ENCODE measurements around the gene OMA1. TPM values are rescaled to one million over a fixed set of nuclear protein-coding genes. Genes with fewer than 3 reads are reported as not detected.

OMA1 gene
- total and polyA plus RNA-seq, 10 of the 15 experiments (the other 5 are each of a cell fraction or from before 2014, with no cell fraction given), result 23.6 to 67.1 (median 47.1) TPM

- in situ Hi-C loops (cut with MboI), result no loop called here
- Histone ChIP-seq H3K4me3 (peak overlapping the region; percentile 45; the same call in 1 of the 2 replicates), H3K9ac (ENCODE audit: control insufficient read depth, insufficient read depth, low read length) (0 out of 2 replicates have a peak overlapping the region, but pooled peaks have one; percentile 18), H3K79me2 (ENCODE audit: control insufficient read depth, insufficient read depth, low read length) (no peaks in the 10 kb centered on the region), H3K4me1 (ENCODE audit: control insufficient read depth, insufficient read depth, low read length) (peaks cover 37% of the 10 kb centered on the region), H3K4me2 (ENCODE audit: control insufficient read depth, insufficient read depth) (peak overlapping the region; percentile 83), H2AFZ (ENCODE audit: control insufficient read depth, low read depth, low read length) (peak overlapping the region; percentile 9; the same call in 1 of the 2 replicates), H3K36me3 (ENCODE audit: control insufficient read depth in 2 of 2, insufficient read depth in 2 of 2, low read length in 1 of 2) (no peaks in the 10 kb centered on the region), H3K9me3 (replicated peaks; ENCODE audit: control insufficient read depth, insufficient read depth, low read length) (peaks cover 7% of the 10 kb centered on the region; the same call in 1 of the 3 replicates), H3K27ac (ENCODE audit: control insufficient read depth, insufficient read depth) (peak overlapping the region; percentile 69), H3K27me3 (replicated peaks in 1 of 2; ENCODE audit: control insufficient read depth in 2 of 2, insufficient read depth in 2 of 2, low read length in 1 of 2) (no peaks in the 10 kb centered on the region), H4K20me1 (ENCODE audit: control insufficient read depth, insufficient read depth) (no peaks in the 10 kb centered on the region)
- ChIA-PET CTCF (interaction anchor here (1.5 to 1.7 kb wide), 2 partner anchors 32 to 61 kb away, joined by 3 read pairs; no protein-coding TSS in a partner anchor), SMC1A (ENCODE audit: uncharacterized antibody, unreplicated experiment) (interaction anchor here (0.8 to 2.3 kb wide), 5 partner anchors 10 to 75 kb away, joined by 3 to 9 read pairs (median 4); no protein-coding TSS in a partner anchor), RAD21 (ENCODE audit: unreplicated experiment) (no interaction called here), POLR2A (no interaction called here)
- intact Hi-C loops (cut with micrococcal nuclease; ENCODE audit: unreplicated experiment), result loop anchor here (1.0 kb wide), 1 partner anchor 31 kb away; the partner anchor contains the start of gene OMA1
- TF ChIP-seq SPI1 (IDR thresholded peaks at IDR 0.05; ENCODE audit: borderline replicate concordance, insufficient read depth, low read depth, low read length) (0 out of 2 replicates have a peak, but pooled peaks have one; percentile 5), RCOR1 (conservative IDR thresholded peaks at IDR 0.05; ENCODE audit: low read depth, low read length) (no peak)
- ATAC-seq, result no peak; the same call in 2 of the 3 replicates
- FAIRE-seq, result no peak
- DNase-seq (ENCODE audit: low read depth, low spot score), result no peak
- TSS peak; percentile 84 for BruUV-seq (replicated peaks)
- 24% methylated on average over 3 of the region's 3 CpGs for WGBS (ENCODE audit: insufficient coverage, insufficient replicate concordance, low lambda C conversion rate, missing lambda C conversion rate)
These were observed 31.1 kb upstream of the OMA1 start for GRCh38 chr1:58577654-58578030.

- H3K79me2 ChIP-seq (ENCODE audit: control insufficient read depth, insufficient read depth, low read length), result no peaks in the 10 kb centered on the region
- no TSS peak for BruUV-seq (replicated peaks)
- no peaks in the 10 kb centered on the region for H3K27me3 ChIP-seq (replicated peaks in 1 of 2; ENCODE audit: control insufficient read depth in 2 of 2, insufficient read depth in 2 of 2, low read length in 1 of 2)
- ChIA-PET POLR2A (no interaction called here), CTCF (no interaction called here), SMC1A (ENCODE audit: uncharacterized antibody, unreplicated experiment) (no interaction called here), RAD21 (ENCODE audit: unreplicated experiment) (no interaction called here)
- H3K4me2 ChIP-seq (ENCODE audit: control insufficient read depth, insufficient read depth), result peak within 1 kb of the TSS; percentile 83
- WGBS (ENCODE audit: insufficient coverage, insufficient replicate concordance, low lambda C conversion rate, missing lambda C conversion rate), result 60% methylated on average over 72 of the region's 107 CpGs
- DNase-seq (ENCODE audit: low read depth, low spot score), result no peak
- H3K27ac ChIP-seq (ENCODE audit: control insufficient read depth, insufficient read depth), result peak within 1 kb of the TSS; percentile 69
- H4K20me1 ChIP-seq (ENCODE audit: control insufficient read depth, insufficient read depth), result no peaks in the 10 kb centered on the region
- peaks cover 7% of the 10 kb centered on the region; the same call in 1 of the 3 replicates for H3K9me3 ChIP-seq (replicated peaks; ENCODE audit: control insufficient read depth, insufficient read depth, low read length)
- in situ Hi-C loops (cut with MboI) (no loop called here), intact Hi-C loops (cut with micrococcal nuclease; ENCODE audit: unreplicated experiment) (no loop called here)
- H3K36me3 ChIP-seq (ENCODE audit: control insufficient read depth in 2 of 2, insufficient read depth in 2 of 2, low read length in 1 of 2), result no peaks in the 10 kb centered on the region
- H2AFZ ChIP-seq (ENCODE audit: control insufficient read depth, low read depth, low read length), result peak within 1 kb of the TSS; percentile 9
- no peak for FAIRE-seq
- TF ChIP-seq ZSCAN29 (IDR thresholded peaks at IDR 0.05) (no peak), ZBTB33 (IDR thresholded peaks at IDR 0.05) (peak; percentile 62; the same call in 1 of the 2 replicates), ZNF207 (IDR thresholded peaks at IDR 0.05; ENCODE audit: borderline replicate concordance) (no peak), EED (IDR thresholded peaks at IDR 0.05; ENCODE audit: low read depth) (0 out of 2 replicates have a peak, but pooled peaks have one; percentile 45)
- TF ChIP-seq, protein P1, sequence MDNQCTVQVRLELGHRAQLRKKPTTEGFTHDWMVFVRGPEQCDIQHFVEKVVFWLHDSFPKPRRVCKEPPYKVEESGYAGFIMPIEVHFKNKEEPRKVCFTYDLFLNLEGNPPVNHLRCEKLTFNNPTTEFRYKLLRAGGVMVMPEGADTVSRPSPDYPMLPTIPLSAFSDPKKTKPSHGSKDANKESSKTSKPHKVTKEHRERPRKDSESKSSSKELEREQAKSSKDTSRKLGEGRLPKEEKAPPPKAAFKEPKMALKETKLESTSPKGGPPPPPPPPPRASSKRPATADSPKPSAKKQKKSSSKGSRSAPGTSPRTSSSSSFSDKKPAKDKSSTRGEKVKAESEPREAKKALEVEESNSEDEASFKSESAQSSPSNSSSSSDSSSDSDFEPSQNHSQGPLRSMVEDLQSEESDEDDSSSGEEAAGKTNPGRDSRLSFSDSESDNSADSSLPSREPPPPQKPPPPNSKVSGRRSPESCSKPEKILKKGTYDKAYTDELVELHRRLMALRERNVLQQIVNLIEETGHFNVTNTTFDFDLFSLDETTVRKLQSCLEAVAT (IDR thresholded peaks at IDR 0.05), result 0 out of 2 replicates have a peak, but pooled peaks have one; percentile 25
- H3K4me1 ChIP-seq (ENCODE audit: control insufficient read depth, insufficient read depth, low read length), result peaks cover 44% of the 10 kb centered on the region
- no peak for ATAC-seq
- 0 out of 2 replicates have a peak within 1 kb of the TSS, but pooled peaks have one; percentile 18 for H3K9ac ChIP-seq (ENCODE audit: control insufficient read depth, insufficient read depth, low read length)
- H3K4me3 ChIP-seq, result peak within 1 kb of the TSS; percentile 45; the same call in 1 of the 2 replicates
These were observed 30.5 kb upstream of the OMA1 start, which contains the start of gene TACSTD2 for GRCh38 chr1:58576727-58577653. TACSTD2 (minus strand) TSS chr1:58577252; CDS start chr1:58577156, 96 bp downstream.

All from GM12878 (cell line).